Measurements from ENCODE around the gene KIF17.
A peak's percentile ranks its signal among the peaks of the same experiment; 100 is the strongest.

The KIF17 gene

GRCh38 chr1:20665726-20666125 lies 52.1 kb downstream of the KIF17 start:
- no peak for TF ChIP-seq CTCF (conservative IDR thresholded peaks at IDR 0.05; ENCODE audit: low read length)
- H3K4me3 ChIP-seq (ENCODE audit: low read length) = no peak overlapping the region
- DNase-seq (ENCODE audit: low read depth) = no peak

- H3K4me3 ChIP-seq (ENCODE audit: low read length) = no peak overlapping the region
- DNase-seq (ENCODE audit: low read depth) = no peak
- no peak for TF ChIP-seq CTCF (conservative IDR thresholded peaks at IDR 0.05; ENCODE audit: low read length)
Observed at GRCh38 chr1:20663969-20664715, 53.7 kb downstream of the KIF17 start.

GRCh38 chr1:20663365-20663764 lies 54.4 kb downstream of the KIF17 start:
- DNase-seq (ENCODE audit: low read depth) = no peak
- TF ChIP-seq CTCF (conservative IDR thresholded peaks at IDR 0.05; ENCODE audit: low read length) = no peak
- no peak overlapping the region for H3K4me3 ChIP-seq (ENCODE audit: low read length)

GRCh38 chr1:20662110-20662475 lies 55.7 kb downstream of the KIF17 start:
- no peak for DNase-seq (ENCODE audit: low read depth)
- peak overlapping the region; percentile 88 for H3K4me3 ChIP-seq (ENCODE audit: low read length)
- no peak for TF ChIP-seq CTCF (conservative IDR thresholded peaks at IDR 0.05; ENCODE audit: low read length)

- H3K4me3 ChIP-seq (ENCODE audit: low read length) = peak within 1 kb of the TSS; percentile 94
- DNase-seq (ENCODE audit: low read depth) = peak; percentile 96
- TF ChIP-seq CTCF (conservative IDR thresholded peaks at IDR 0.05; ENCODE audit: low read length) = peak; percentile 49
Observed at GRCh38 chr1:20661207-20662109, 56.3 kb downstream of the KIF17 start, which contains the start of gene DDOST. TSS of gene DDOST (minus strand) at chr1:20661369. CDS start at chr1:20661350, 19 bp downstream.

- peak overlapping the region; percentile 94 for H3K4me3 ChIP-seq (ENCODE audit: low read length)
- no peak for DNase-seq (ENCODE audit: low read depth)
- TF ChIP-seq CTCF (conservative IDR thresholded peaks at IDR 0.05; ENCODE audit: low read length) = no peak
Observed at GRCh38 chr1:20660847-20661206, 57.0 kb downstream of the KIF17 start.
